NB4 (cell line): ENCODE data around the gene FRRS1L.

Source experiments
- CTCF ChIP-seq: IDR thresholded peaks from one replicate; pipeline ENCODE4 v1.5.1; 2012; ENCODE audit warnings: low read depth, low read length
- POLR2A ChIP-seq: IDR thresholded peaks from 2 replicates; pipeline ENCODE4 v1.6.1; 2011; ENCODE audit warnings: mild to moderate bottlenecking; ENCODE audit not compliant: insufficient read length; ENCODE audit errors: extremely low read depth

DNA sequence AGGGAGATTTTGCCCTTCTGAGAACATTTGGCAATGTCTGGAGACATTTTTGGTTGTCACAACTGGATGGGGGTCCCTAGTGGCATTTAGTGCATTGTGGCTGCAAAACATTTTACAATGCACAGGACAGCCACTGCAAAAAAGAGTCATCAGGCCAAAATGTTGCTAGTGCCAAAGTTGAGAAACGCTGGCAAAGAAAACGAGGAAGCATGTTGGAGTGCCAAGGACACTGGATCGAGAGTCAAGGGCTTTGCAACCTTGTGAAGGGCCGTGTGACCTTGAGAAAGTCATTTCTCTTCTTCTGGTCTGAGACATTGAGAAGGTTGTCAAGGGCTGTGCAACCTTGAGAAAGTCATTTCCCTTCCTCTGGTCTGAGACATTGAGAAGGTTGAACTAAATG lies 45.7 kb upstream of the FRRS1L start:
- TF ChIP-seq CTCF (no peak), POLR2A (no peak)
